Thymus (tissue), 14 donors: Measurements from ENCODE around the gene BPIFB3. TPM values are rescaled to one million over a fixed set of nuclear protein-coding genes. Genes with fewer than 3 reads are reported as not detected.

Experiments
- DNase-seq, 9 donors: peaks; one replicate each; pipeline ENCODE4 v3.0.0-alpha.2; 2013; ENCODE audit warnings: low spot score in 9 of 9, low read depth in 6 of 9, missing footprints in 1 of 9
- H3K27ac ChIP-seq, 2 donors: one replicate each; pipeline ENCODE4 v1.5.1; 2013; ENCODE audit warnings: control low read depth in 1 of 2, low read depth in 1 of 2, low read length in 1 of 2, mild to moderate bottlenecking in 1 of 2, moderate library complexity in 1 of 2
- H3K27me3 ChIP-seq, 2 donors: one replicate each; pipeline ENCODE4 v1.5.1; 2013; ENCODE audit warnings: low read length in 1 of 2; ENCODE audit not compliant: control insufficient read depth in 2 of 2, insufficient read depth in 1 of 2
- H3K36me3 ChIP-seq, 2 donors: one replicate each; pipeline ENCODE4 v1.5.1; 2013; ENCODE audit warnings: low read length in 1 of 2, mild to moderate bottlenecking in 1 of 2, moderate library complexity in 1 of 2; ENCODE audit not compliant: control insufficient read depth in 2 of 2, insufficient read depth in 2 of 2
- H3K4me1 ChIP-seq, 2 donors: one replicate each; pipeline ENCODE4 v1.5.1; 2013; ENCODE audit warnings: low read length in 2 of 2; ENCODE audit not compliant: control insufficient read depth in 2 of 2, insufficient read depth in 2 of 2
- H3K4me3 ChIP-seq, 2 donors: one replicate each; pipeline ENCODE4 v1.5.1; 2013; ENCODE audit warnings: low read length in 2 of 2, control low read depth in 1 of 2, mild to moderate bottlenecking in 1 of 2
- H3K9me3 ChIP-seq, 2 donors: one replicate each; pipeline ENCODE4 v1.5.1; 2013; ENCODE audit warnings: low read length in 1 of 2, mild to moderate bottlenecking in 1 of 2; ENCODE audit not compliant: control insufficient read depth in 2 of 2, insufficient read depth in 1 of 2
- WGBS: extraction: QIAGEN DNeasy Blood & Tissue Kit; methylation state at CpG from one replicate; pipeline ENCODE4 v1.1.7; 2013; 5-methylcytosine and 5-hydroxymethylcytosine counted together
- long read RNA-seq, 10 donors: transcript quantifications; one replicate each; lab custom pipeline, GENCODE V29; 2026
- polyA plus RNA-seq: library from polyadenylated mRNA; stranded (reverse); fragments of 200-250 nt; gene quantifications from one replicate; pipeline ENCODE4 v1.2.3, GENCODE V29; 2013
- total RNA-seq: library from RNA; stranded (reverse); fragments of 120-200 nt; gene quantifications from one replicate; pipeline ENCODE4 v1.2.4, GENCODE V29; 2013
- donor health status: healthy.

BPIFB3 gene, protein sequence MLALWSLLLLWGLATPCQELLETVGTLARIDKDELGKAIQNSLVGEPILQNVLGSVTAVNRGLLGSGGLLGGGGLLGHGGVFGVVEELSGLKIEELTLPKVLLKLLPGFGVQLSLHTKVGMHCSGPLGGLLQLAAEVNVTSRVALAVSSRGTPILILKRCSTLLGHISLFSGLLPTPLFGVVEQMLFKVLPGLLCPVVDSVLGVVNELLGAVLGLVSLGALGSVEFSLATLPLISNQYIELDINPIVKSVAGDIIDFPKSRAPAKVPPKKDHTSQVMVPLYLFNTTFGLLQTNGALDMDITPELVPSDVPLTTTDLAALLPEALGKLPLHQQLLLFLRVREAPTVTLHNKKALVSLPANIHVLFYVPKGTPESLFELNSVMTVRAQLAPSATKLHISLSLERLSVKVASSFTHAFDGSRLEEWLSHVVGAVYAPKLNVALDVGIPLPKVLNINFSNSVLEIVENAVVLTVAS
- total RNA-seq (0.05 TPM), polyA plus RNA-seq (0.48 TPM)
- long read RNA-seq, donor 1: 0 reads
- long read RNA-seq, donor 2: 0 reads
- long read RNA-seq, donor 3: 0 reads
- long read RNA-seq, donor 4: 0 reads
- long read RNA-seq, donor 5: 0 reads
- long read RNA-seq, donor 6: 0 reads
- long read RNA-seq, donor 7: 0 reads
- long read RNA-seq, donor 8: 0 reads
- long read RNA-seq, donor 9: 0 reads
- long read RNA-seq, donor 10: 0 reads

DNA sequence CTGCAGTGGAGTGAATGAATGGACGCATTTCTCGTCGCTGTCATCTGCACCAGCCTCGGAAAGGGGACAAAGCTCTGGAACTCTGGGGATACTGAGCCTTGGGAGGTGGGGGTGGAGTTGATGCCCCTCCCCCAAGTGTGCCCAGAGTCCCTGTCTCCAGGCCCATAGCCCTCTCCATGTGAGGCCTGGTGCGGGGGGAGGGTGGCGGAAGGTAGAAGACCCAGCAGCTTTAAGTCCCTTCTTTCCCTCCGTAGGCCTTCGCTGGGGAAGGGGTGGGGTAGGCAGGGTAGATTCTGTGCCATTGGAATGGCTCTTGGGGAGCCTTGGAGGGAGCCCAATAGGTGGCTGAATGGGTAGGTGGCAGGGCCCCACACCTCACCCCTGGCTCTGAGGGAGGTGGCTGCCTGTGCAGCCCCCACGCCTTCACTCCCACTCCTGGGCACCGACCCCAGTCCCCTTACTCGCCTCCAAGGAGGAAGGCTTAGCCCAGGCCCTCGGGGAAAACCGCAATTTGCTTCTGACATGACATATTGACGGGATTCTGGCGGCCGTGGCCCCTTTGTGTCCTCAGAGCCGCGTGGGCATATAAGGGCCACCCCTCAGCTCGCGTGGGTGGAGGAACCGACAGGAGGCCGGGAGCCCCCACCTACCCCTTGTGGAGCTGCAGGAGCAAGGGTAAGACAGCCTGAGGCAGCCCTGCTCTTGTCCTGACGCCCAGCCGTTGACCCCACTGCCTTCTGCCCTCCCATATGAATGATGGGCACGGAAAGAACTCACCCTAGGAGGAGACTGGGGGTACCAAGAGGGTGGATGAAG lies at the start of gene BPIFB3:
Gene BPIFB3 (plus strand): TSS at position 613 of the 816 bp plus-strand sequence. CDS start 1,533 bp downstream, outside the sequence.
- H3K4me3 ChIP-seq: no peak within 1 kb of the TSS
- H3K36me3 ChIP-seq: no peaks in the 10 kb centered on the region
- no peaks in the 10 kb centered on the region for H3K4me1 ChIP-seq
- H3K27ac ChIP-seq: no peak within 1 kb of the TSS
- DNase-seq: no peak
- 94% methylated on average over 25 of the region's 25 CpGs for WGBS
- no peaks in the 10 kb centered on the region for H3K9me3 ChIP-seq
- H3K27me3 ChIP-seq: no peaks in the 10 kb centered on the region

DNA sequence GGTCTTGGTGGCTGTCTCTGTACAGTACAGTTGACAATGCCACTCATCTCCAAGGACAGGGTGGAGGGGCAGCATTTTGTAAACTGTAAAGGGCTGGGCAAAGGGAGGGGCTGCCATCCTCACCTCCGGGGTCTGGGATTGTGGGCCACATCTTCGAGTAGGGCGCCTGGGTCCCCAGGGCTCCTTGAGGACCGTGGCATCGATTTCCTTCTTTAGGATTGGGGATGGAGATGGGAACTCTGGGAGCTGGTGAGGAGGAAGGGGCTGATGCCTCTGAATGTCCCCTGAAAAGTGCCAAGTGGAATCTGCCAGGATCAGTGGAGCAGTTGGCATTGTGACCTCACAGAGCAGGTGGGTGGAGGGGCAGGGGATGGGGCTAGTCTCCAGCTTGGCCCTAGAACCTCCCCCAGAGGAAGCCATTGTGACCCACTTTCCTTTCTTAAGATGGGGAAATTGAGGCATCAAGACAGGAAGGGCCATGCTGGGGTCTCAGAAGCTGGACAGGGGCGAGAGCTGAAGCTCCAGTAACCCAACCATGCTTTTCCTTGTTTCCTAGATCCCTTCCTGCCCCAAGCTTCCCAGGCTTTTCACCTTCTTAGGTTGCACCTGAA lies 49.5 kb upstream of the BPIFB3 start, which contains the start of gene SUN5:
Gene SUN5 (minus strand): TSS at position 293 of the 611 bp plus-strand sequence. CDS start 93 bp downstream, at position 200.
- WGBS: 98% methylated on average over 6 of the region's 6 CpGs
- no peak for DNase-seq
- Histone ChIP-seq H3K4me3 (no peak within 1 kb of the TSS), H3K27ac (no peak within 1 kb of the TSS), H3K36me3 (no peaks in the 10 kb centered on the region), H3K9me3 (peaks cover 1 to 10% of the 10 kb centered on the region in 2 donors), H3K27me3 (no peaks in the 10 kb centered on the region), H3K4me1 (peaks cover 0 to 2% of the 10 kb centered on the region in 2 donors)

DNA sequence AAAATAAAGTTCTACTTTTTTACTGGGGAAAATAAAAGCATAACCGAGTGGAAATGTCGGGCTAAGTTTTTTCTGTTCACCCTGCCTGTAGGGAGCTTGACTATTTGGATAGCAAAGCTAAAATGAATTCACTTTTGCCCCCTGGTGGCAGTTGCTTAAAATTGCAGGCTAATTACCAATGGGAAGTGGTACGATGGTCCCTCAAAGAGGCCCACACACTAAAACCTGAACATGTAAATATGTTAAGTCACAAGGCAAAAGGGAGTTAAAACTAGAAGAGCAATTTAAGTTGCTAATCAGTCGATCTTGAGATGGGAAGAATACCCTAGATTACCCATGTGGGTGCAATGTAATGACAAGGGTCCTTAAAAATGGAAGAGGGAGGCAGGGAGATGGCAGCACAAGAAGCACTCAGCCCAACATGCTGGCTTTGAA lies 48.6 kb upstream of the BPIFB3 start:
- 74% methylated on average over 4 of the region's 4 CpGs for WGBS
- Histone ChIP-seq H3K27ac (no peak overlapping the region), H3K4me3 (no peak overlapping the region), H3K9me3 (peaks cover 1 to 10% of the 10 kb centered on the region in 2 donors), H3K36me3 (no peaks in the 10 kb centered on the region), H3K27me3 (no peaks in the 10 kb centered on the region), H3K4me1 (peaks cover 0 to 2% of the 10 kb centered on the region in 2 donors)
- DNase-seq: peak in 1 of 9 donors; percentile 51

DNA sequence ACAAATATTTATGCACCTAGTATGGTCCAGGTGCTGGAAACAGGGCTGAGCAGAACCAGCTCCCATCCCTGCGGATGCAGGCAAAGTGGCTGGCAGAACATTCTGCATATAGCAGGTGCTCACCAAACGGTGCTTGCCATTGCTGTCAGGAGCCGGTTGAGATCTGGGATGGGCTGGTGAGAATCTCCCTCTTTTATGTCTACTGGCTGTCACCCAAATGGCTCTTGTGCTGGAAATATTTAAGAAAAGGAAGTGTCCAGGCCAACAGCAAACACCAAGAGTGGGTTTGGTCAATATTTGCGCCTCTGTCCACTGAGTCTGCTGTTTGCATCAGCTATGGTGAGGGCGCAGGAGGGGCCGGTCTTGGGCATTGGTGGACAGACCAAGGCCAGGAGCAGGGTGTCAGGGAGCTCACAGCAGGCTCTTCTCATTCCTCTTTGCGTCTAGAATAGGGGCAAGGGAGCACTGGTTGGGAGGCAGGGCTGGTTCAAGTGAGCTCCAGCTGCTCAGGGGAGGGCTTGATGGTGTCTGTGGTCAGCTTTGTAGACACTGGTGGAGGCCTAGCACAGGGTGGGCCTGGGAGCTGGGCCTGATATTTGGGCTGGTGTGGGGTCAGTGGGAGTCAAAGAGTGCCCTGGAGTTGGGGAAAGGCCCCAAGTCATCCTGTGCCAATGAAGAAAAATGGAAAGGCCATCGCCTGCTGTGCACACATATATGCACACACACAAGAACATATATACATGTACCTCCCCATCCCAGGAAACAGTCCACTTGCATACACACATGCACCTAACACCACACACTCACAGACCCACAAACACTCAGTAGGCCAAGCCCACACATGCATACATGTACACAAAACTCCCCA lies 47.6 kb upstream of the BPIFB3 start:
- Histone ChIP-seq H3K4me3 (no peak overlapping the region), H3K27ac (no peak overlapping the region), H3K27me3 (no peaks in the 10 kb centered on the region), H3K9me3 (peaks cover 1 to 10% of the 10 kb centered on the region in 2 donors), H3K4me1 (peaks cover 0 to 2% of the 10 kb centered on the region in 2 donors), H3K36me3 (no peaks in the 10 kb centered on the region)
- WGBS: 91% methylated on average over 8 of the region's 8 CpGs
- no peak for DNase-seq

DNA sequence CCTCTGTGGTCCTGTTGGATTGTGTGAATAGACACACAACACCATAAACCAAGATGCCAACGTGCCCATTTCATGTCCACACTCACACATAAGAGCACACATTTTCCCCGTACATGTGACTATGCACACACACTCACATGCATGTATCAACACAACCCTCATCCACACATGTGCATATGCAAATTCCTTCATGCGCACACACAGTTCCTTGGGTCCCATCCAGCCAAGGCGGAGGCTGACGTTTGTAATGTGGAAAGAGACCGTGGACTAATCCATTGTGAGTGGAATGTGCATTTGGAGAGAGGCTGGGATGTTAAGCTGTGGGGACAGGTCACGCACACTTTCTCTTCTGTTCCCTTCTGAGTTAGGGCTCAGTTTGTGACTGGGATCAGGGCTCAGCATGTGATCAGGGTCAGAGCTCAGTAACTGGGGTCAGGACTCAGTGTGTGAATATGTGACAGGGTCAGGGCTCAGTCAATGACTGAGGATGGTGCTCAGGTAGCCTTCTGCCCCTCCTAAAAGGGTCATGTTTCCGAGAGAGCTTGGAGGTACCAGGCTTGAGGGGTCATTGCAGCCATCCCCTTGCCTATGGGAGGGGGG lies 46.8 kb upstream of the BPIFB3 start:
- Histone ChIP-seq H3K4me3 (no peak overlapping the region), H3K9me3 (peaks cover 1 to 10% of the 10 kb centered on the region in 2 donors), H3K27ac (no peak overlapping the region), H3K27me3 (no peaks in the 10 kb centered on the region), H3K36me3 (no peaks in the 10 kb centered on the region), H3K4me1 (peaks cover 0 to 2% of the 10 kb centered on the region in 2 donors)
- 97% methylated on average over 8 of the region's 8 CpGs for WGBS
- DNase-seq: no peak

DNA sequence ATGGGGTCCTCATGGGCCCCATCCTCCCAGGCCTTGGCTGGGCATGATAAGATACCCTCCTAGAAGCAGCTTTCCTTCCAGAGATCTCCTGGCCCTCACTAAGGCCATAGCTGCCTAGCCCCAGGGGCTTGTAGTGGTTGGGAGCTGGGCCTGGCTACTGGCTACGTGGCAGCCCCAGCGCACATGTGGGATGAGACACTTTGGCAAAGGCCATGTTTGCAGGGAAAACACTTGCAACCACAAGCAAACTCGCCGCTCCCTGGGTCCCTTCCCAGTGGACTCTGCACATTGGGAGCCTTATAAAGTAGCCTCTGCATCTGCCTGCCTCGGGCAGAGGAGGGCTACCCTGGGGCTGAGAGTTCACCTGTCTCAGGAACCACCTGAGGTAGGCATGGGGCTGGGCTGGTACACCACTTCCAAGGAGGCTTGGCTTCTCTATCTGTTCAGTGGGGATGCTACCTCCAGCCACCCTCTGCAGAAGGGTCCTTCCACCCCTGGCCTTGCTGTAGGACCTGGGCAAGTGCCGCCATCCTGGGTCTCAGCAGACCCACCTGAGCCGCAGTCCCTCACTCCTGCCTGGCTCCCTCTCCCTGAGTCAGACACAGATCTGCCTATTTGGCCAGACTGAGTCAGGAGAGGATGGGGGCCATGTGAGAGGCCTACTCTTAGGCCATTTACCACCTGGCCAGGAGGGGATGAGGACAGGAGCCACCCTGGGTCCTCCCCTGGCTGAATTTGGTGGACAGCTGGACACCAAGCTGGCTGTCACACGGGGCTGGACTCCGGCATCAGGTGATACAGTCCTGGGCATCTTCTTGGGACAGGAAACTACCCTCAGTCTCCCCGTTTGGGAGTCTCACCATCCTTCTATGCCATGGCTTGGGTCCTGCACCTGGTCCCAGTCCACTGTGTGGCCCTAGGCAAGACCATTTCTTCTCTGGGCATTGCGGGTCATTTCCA lies 46.0 kb upstream of the BPIFB3 start, which contains the start of gene BPIFB2:
Gene BPIFB2 (plus strand): TSS at position 329 of the 960 bp plus-strand sequence. CDS start 871 bp downstream, outside the sequence.
- Histone ChIP-seq H3K4me3 (no peak within 1 kb of the TSS), H3K27ac (no peak within 1 kb of the TSS), H3K9me3 (peaks cover 1 to 10% of the 10 kb centered on the region in 2 donors), H3K36me3 (no peaks in the 10 kb centered on the region), H3K27me3 (no peaks in the 10 kb centered on the region), H3K4me1 (peaks cover 0 to 2% of the 10 kb centered on the region in 2 donors)
- WGBS: 95% methylated on average over 11 of the region's 11 CpGs
- no peak for DNase-seq
